Measurements from ENCODE around the gene SINHCAF. TPM values are rescaled to one million over a fixed set of nuclear protein-coding genes. Genes with fewer than 3 reads are reported as not detected.
"Not testable (repeated sequence)": the region's sequence is repeated elsewhere in the genome, so short reads cannot be mapped to it uniquely, and the experiment has no call there.

SINHCAF gene
- total RNA-seq, 1 experiment from 2014 or later: 179 TPM

DNA sequence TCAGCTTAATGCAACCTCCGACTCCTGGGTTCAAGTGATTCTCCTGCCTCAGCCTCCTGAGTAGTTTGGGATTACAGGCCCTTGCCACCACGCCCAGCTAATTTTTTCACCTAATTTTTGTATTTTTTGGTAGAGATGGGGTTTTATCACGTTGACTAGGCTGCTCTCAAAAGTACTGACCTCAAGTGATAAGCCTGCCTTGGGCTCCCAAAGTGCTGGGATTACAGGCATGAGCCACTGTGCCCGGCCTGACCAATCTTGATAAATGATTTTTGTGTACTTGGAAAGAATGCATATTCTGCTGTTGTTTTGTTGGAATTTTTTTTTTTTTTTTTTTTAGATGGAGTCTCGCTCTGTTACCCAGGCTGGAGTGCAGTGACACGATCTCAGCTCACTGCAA lies 49.5 kb upstream of the SINHCAF start:
- H3K4me3 ChIP-seq (replicated peaks in 1 of 2; ENCODE audit: low read depth in 1 of 2, low read length in 2 of 2); H3K4me1 ChIP-seq (ENCODE audit: control insufficient read depth in 1 of 2, insufficient read depth in 2 of 2, low read length in 2 of 2); H3K9me3 ChIP-seq (ENCODE audit: control insufficient read depth in 1 of 2, insufficient read depth in 1 of 2, low read depth in 1 of 2, low read length in 2 of 2); H3K36me3 ChIP-seq (ENCODE audit: control insufficient read depth in 1 of 2, insufficient read depth in 2 of 2, low read length in 2 of 2); H3K4me2 ChIP-seq (ENCODE audit: low read length); DNase-seq (ENCODE audit: low read depth, low spot score); RAD21 ChIA-PET (ENCODE audit: low non-redundant PET in 1 of 2, low total read pairs in 2 of 2, uncharacterized antibody in 2 of 2, unreplicated experiment in 2 of 2); H3K9ac ChIP-seq (ENCODE audit: low read length); intact Hi-C loops (cut with micrococcal nuclease); H3K9me2 ChIP-seq (ENCODE audit: insufficient read depth); H3K27ac ChIP-seq (ENCODE audit: low read depth, low read length); H3K27me3 ChIP-seq (ENCODE audit: insufficient read depth, low read length); CTCF ChIA-PET; ATAC-seq; H4K20me1 ChIP-seq (ENCODE audit: insufficient read depth); H2AFZ ChIP-seq (ENCODE audit: low read depth, low read length, poor library complexity, severe bottlenecking); POLR2A ChIA-PET; H3K79me2 ChIP-seq (ENCODE audit: insufficient read depth, low read length); BruUV-seq (replicated peaks): not testable (repeated sequence)

DNA sequence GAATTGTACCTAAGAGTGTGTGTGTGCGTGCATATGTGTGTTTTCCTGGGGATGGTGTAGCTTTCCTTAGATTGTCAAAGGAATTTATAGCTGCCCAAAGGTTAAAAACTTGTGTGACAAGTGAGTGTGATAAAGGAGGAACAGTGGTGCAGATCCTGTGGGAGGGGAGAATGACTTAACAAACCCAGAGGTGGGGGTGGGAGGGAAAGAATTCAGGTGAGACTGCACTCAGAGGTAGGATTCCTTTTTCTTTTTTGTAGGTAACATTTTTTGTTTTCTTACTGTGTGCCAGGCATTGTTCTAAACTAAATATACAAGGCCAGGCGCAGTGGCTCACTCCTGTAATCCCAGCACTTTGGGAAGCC lies 45.3 kb upstream of the SINHCAF start:
- H2AFZ ChIP-seq (ENCODE audit: low read depth, low read length, poor library complexity, severe bottlenecking): no peak overlapping the region
- no peaks in the 10 kb centered on the region for H3K36me3 ChIP-seq (ENCODE audit: control insufficient read depth in 1 of 2, insufficient read depth in 2 of 2, low read length in 2 of 2)
- no peak overlapping the region for H3K9ac ChIP-seq (ENCODE audit: low read length)
- H3K4me3 ChIP-seq (replicated peaks in 1 of 2; ENCODE audit: low read depth in 1 of 2, low read length in 2 of 2): no peak overlapping the region
- no peaks in the 10 kb centered on the region for H3K27me3 ChIP-seq (ENCODE audit: insufficient read depth, low read length)
- H3K4me1 ChIP-seq (ENCODE audit: control insufficient read depth in 1 of 2, insufficient read depth in 2 of 2, low read length in 2 of 2): peaks cover 3 to 4% of the 10 kb centered on the region in 2 experiments; a peak in 1 of 4 replicates
- no peaks in the 10 kb centered on the region for H3K9me2 ChIP-seq (ENCODE audit: insufficient read depth)
- DNase-seq (ENCODE audit: low read depth, low spot score) (no peak), ATAC-seq (no peak)
- ChIA-PET POLR2A (no interaction called here), CTCF (no interaction called here), RAD21 (ENCODE audit: low non-redundant PET in 1 of 2, low total read pairs in 2 of 2, uncharacterized antibody in 2 of 2, unreplicated experiment in 2 of 2) (no interaction called here)
- no peak for TF ChIP-seq YY1 (IDR thresholded peaks at IDR 0.05; ENCODE audit: extremely low read depth, insufficient replicate concordance, low read depth, low read length)
- no peak for TF ChIP-seq RAD21 (IDR thresholded peaks at IDR 0.05; ENCODE audit: low read depth)
- TF ChIP-seq SIN3A (IDR thresholded peaks at IDR 0.05; ENCODE audit: low read depth): no peak
- TF ChIP-seq POLR2AphosphoS5 (IDR thresholded peaks at IDR 0.05; ENCODE audit: low read depth, low read length): no peak
- TF ChIP-seq, protein P1, sequence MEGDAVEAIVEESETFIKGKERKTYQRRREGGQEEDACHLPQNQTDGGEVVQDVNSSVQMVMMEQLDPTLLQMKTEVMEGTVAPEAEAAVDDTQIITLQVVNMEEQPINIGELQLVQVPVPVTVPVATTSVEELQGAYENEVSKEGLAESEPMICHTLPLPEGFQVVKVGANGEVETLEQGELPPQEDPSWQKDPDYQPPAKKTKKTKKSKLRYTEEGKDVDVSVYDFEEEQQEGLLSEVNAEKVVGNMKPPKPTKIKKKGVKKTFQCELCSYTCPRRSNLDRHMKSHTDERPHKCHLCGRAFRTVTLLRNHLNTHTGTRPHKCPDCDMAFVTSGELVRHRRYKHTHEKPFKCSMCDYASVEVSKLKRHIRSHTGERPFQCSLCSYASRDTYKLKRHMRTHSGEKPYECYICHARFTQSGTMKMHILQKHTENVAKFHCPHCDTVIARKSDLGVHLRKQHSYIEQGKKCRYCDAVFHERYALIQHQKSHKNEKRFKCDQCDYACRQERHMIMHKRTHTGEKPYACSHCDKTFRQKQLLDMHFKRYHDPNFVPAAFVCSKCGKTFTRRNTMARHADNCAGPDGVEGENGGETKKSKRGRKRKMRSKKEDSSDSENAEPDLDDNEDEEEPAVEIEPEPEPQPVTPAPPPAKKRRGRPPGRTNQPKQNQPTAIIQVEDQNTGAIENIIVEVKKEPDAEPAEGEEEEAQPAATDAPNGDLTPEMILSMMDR (IDR thresholded peaks at IDR 0.05 in 2 of 3, conservative IDR thresholded peaks at IDR 0.05 in 1 of 3; ENCODE audit: borderline replicate concordance in 1 of 3, insufficient read depth in 1 of 3, low read depth in 2 of 3, low read length in 2 of 3): no peak
- TF ChIP-seq EZH2 (IDR thresholded peaks at IDR 0.05): no peak
- TF ChIP-seq CEBPB (IDR thresholded peaks at IDR 0.05; ENCODE audit: low read depth): no peak
- TF ChIP-seq TCF7L2 (IDR thresholded peaks at IDR 0.05; ENCODE audit: borderline replicate concordance, extremely low read depth, insufficient read depth, insufficient read length): no peak
- no peak for TF ChIP-seq EZH2phosphoT487 (IDR thresholded peaks at IDR 0.05; ENCODE audit: borderline replicate concordance)
- TF ChIP-seq, protein P2, sequence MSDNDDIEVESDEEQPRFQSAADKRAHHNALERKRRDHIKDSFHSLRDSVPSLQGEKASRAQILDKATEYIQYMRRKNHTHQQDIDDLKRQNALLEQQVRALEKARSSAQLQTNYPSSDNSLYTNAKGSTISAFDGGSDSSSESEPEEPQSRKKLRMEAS (IDR thresholded peaks at IDR 0.05): no peak
- TF ChIP-seq, protein P3, sequence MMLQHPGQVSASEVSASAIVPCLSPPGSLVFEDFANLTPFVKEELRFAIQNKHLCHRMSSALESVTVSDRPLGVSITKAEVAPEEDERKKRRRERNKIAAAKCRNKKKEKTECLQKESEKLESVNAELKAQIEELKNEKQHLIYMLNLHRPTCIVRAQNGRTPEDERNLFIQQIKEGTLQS (IDR thresholded peaks at IDR 0.05): no peak
- TF ChIP-seq JUND (IDR thresholded peaks at IDR 0.05): no peak
- no peak overlapping the region for H3K4me2 ChIP-seq (ENCODE audit: low read length)
- intact Hi-C loops (cut with micrococcal nuclease): no loop called here
- no peak overlapping the region for H3K27ac ChIP-seq (ENCODE audit: low read depth, low read length)
- H3K79me2 ChIP-seq (ENCODE audit: insufficient read depth, low read length): no peaks in the 10 kb centered on the region
- H4K20me1 ChIP-seq (ENCODE audit: insufficient read depth): no peaks in the 10 kb centered on the region
- BruUV-seq (replicated peaks): no TSS peak
- H3K9me3 ChIP-seq (ENCODE audit: control insufficient read depth in 1 of 2, insufficient read depth in 1 of 2, low read depth in 1 of 2, low read length in 2 of 2): no peaks in the 10 kb centered on the region

All from HCT116 (cell line).